BLaER1 treated with 17β-estradiol and CSF1 and Interleukin-3, amounts not matched to agents 10 nM and 100 nM (cell line): ENCODE results near the gene FAM193B.

Experiments
- H3K27ac ChIP-seq, 11 experiments: shearing (Covaris generic); formaldehyde crosslinking; 2 replicates each; pipeline ENCODE4 v1.8.1; 2022
- H3K27me3 ChIP-seq, 11 experiments: shearing (Covaris generic); formaldehyde crosslinking; 2 replicates each; pipeline ENCODE4 v1.8.1; 2022
- H3K36me3 ChIP-seq, 11 experiments: shearing (Covaris generic); formaldehyde crosslinking; 2 replicates each; pipeline ENCODE4 v1.8.1; 2022
- H3K4me1 ChIP-seq, 10 experiments: shearing (Covaris generic); formaldehyde crosslinking; 2 replicates each; pipeline ENCODE4 v1.8.1; 2022
- H3K4me2 ChIP-seq, 11 experiments: shearing (Covaris generic); formaldehyde crosslinking; 2 replicates each; pipeline ENCODE4 v1.8.1; 2022
- H3K4me3 ChIP-seq, 10 experiments: shearing (Covaris generic); formaldehyde crosslinking; 2 replicates each; pipeline ENCODE4 v1.8.1; 2022
- H3K9ac ChIP-seq, 11 experiments: shearing (Covaris generic); formaldehyde crosslinking; 2 replicates each; pipeline ENCODE4 v1.8.1; 2022
- H3K9me3 ChIP-seq, 11 experiments: shearing (Covaris generic); formaldehyde crosslinking; replicated peaks in 1 of 11; 2 replicates each; pipeline ENCODE4 v1.8.1; 2022
- H4K20me1 ChIP-seq, 11 experiments: shearing (Covaris generic); formaldehyde crosslinking; 2 replicates each; pipeline ENCODE4 v1.8.1; 2022
- Cebpa-rat ChIP-seq, 11 experiments: shearing (Covaris generic); IDR thresholded peaks; 2 replicates each; pipeline ENCODE4 v1.8.1; 2022

FAM193B gene

GRCh38 chr5:177599731-177600507 lies 45.6 kb upstream of the FAM193B start, which contains the start of gene B4GALT7:
B4GALT7 (plus strand) TSS chr5:177600132; CDS start chr5:177600211, 79 bp downstream.
- peaks cover 20 to 43% (median 27%) of the 10 kb centered on the region in 11 experiments for H3K36me3 ChIP-seq
- H3K4me2 ChIP-seq = peak within 1 kb of the TSS; percentile 82 to 93 (median 91)
- H3K27ac ChIP-seq = peak within 1 kb of the TSS; percentile 75 to 98 (median 94)
- no peaks in the 10 kb centered on the region for H3K9me3 ChIP-seq
- H3K4me1 ChIP-seq = peaks cover 25 to 53% (median 41%) of the 10 kb centered on the region in 10 experiments
- peak within 1 kb of the TSS; percentile 88 to 97 (median 94) for H3K9ac ChIP-seq
- TF ChIP-seq Cebpa-rat (IDR thresholded peaks at IDR 0.05) = no peak
- H3K4me3 ChIP-seq = peak within 1 kb of the TSS; percentile 74 to 89 (median 80)
- no peaks in the 10 kb centered on the region for H3K27me3 ChIP-seq
- H4K20me1 ChIP-seq = peaks cover 0 to 52% (median 30%) of the 10 kb centered on the region in 11 experiments; a peak in 19 of 22 replicates

GRCh38 chr5:177598477-177598876 lies 44.1 kb upstream of the FAM193B start:
- Histone ChIP-seq H3K36me3 (peaks cover 34 to 43% (median 36%) of the 10 kb centered on the region in 11 experiments), H3K27me3 (no peaks in the 10 kb centered on the region), H3K27ac (no peak overlapping the region), H3K4me1 (peaks cover 29 to 68% (median 49%) of the 10 kb centered on the region in 10 experiments), H3K4me2 (peak overlapping the region in 8 of 11 experiments; percentile 23 to 93 (median 46); a peak in 13 of 22 replicates), H3K9me3 (no peaks in the 10 kb centered on the region), H3K9ac (peak overlapping the region in 2 of 11 experiments; percentile 3 to 27; a peak in 1 of 22 replicates), H3K4me3 (no peak overlapping the region), H4K20me1 (peaks cover 6 to 54% (median 39%) of the 10 kb centered on the region in 11 experiments; a peak in 21 of 22 replicates)
- TF ChIP-seq Cebpa-rat (IDR thresholded peaks at IDR 0.05) = no peak

DNA sequence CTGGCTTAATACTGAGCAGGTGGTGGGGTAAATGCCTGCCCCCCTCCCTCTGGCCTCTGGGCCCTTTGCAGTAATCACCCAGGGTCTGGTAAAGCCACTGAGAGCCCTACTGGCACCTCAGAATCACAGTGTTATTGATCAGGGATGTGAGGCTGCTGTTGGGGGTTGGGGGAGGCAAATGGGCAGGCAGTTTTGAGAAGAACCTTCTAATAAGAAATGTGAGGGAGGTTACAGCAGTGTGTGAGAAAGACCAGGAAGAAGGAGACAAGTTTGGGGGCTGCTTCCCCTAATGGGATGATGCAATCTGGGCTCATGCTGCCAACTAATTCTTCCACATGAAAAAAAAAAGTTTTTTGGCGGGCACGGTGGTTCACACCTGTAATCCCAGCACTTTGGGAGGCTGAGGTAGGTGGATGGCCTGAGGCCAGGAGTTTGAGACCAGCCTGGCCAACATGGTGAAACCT lies 42.4 kb upstream of the FAM193B start:
- peak overlapping the region in 2 of 11 experiments; percentile 24 to 38; a peak in 2 of 22 replicates for H3K4me2 ChIP-seq
- peaks cover 35 to 75% (median 56%) of the 10 kb centered on the region in 10 experiments for H3K4me1 ChIP-seq
- H3K27ac ChIP-seq = no peak overlapping the region
- H3K9ac ChIP-seq = no peak overlapping the region
- peak in 1 of 11 experiments; percentile 35; a peak in 1 of 22 replicates for TF ChIP-seq Cebpa-rat (IDR thresholded peaks at IDR 0.05)
- H3K36me3 ChIP-seq = peaks cover 39 to 45% (median 43%) of the 10 kb centered on the region in 11 experiments
- H3K9me3 ChIP-seq = no peaks in the 10 kb centered on the region
- H4K20me1 ChIP-seq = peaks cover 18 to 58% (median 41%) of the 10 kb centered on the region in 11 experiments; a peak in 21 of 22 replicates
- no peak overlapping the region for H3K4me3 ChIP-seq
- H3K27me3 ChIP-seq = no peaks in the 10 kb centered on the region

DNA sequence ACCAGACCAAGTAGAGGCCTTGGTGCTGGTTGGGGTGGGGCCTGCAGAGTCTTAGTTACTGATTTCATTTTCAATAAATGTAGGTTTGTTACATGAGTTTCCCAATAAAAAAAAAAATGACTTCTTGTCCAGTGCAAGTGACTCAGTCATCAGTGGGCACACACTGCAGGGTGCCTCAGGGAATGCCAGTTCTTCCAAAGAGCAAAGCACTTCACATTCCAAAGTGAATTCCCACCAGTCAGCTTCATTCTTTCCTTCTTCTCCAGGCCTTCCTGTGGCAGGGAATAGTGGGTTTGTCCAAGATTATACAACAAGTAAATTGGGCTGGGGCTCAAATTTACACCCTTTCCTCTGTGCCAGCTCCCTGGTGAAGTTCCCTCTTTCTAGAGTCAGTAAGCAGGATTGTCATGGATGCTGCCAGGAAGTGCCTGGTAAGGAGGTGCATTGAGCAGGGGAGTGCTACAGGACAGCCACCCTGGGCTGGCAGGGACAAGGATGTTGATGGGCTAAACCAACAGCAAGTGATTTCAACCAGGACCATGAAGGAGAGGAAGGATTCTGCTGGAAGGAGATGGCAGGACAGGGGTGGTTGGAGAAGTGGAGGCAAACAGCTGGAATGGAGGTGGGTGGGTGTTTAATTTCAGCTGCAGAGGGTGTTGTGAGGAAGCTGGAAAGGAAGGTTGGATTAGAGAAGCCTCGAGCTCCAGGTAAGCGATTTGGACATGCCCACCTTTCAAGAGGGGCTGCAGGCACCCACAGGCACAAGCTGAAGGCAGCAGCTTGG lies 41.8 kb upstream of the FAM193B start:
- H3K36me3 ChIP-seq = peaks cover 39 to 45% (median 43%) of the 10 kb centered on the region in 11 experiments
- H3K4me1 ChIP-seq = peaks cover 29 to 75% (median 54%) of the 10 kb centered on the region in 10 experiments
- H3K4me2 ChIP-seq = peak overlapping the region in 2 of 11 experiments; percentile 24 to 38; a peak in 3 of 22 replicates
- H3K9me3 ChIP-seq = no peaks in the 10 kb centered on the region
- no peaks in the 10 kb centered on the region for H3K27me3 ChIP-seq
- no peak overlapping the region for H3K27ac ChIP-seq
- H3K4me3 ChIP-seq = no peak overlapping the region
- no peak overlapping the region for H3K9ac ChIP-seq
- peaks cover 18 to 53% (median 39%) of the 10 kb centered on the region in 11 experiments; a peak in 21 of 22 replicates for H4K20me1 ChIP-seq
- TF ChIP-seq Cebpa-rat (IDR thresholded peaks at IDR 0.05) = no peak

DNA sequence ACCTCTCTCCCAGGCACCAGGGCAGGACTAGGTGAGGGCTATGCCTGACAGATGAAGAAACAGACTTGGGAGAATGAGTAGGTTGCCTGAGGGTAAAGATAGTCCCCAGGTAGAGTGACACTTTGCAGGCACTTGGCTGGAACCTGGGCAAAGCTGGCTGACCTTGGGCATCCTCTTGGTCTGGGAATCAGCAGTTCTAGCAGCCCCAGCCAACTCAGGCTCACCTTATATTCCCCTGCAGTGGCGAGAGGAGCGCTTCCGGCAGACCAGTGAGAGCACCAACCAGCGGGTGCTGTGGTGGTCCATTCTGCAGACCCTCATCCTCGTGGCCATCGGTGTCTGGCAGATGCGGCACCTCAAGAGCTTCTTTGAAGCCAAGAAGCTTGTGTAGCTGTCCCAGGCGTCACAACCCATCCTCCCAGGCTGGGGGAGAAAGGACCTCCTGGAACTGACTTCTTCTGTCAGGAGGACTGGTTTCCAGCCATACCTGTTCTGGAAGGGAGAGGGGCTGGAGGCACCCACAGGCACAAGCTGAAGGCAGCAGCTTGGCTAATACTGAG lies 40.7 kb upstream of the FAM193B start:
- H3K4me1 ChIP-seq = peaks cover 23 to 69% (median 46%) of the 10 kb centered on the region in 10 experiments
- no peaks in the 10 kb centered on the region for H3K27me3 ChIP-seq

DNA sequence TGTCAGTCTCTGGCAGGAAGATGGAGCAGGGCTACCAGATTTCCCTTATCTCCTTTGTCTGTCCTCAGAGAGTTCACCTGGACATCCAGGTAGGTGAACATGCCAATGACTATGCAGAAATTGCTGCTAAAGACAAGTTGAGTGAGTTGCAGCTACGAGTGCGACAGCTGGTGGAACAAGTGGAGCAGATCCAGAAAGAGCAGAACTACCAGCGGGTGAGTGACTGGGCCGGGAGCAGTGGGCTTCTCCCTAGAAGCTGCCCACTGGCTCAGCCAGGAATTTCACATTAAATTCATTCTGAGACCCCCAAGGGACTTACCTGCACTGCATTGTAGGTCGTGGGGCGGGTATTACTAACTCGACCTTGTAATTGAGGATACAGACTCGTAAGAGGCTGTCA lies 39.7 kb upstream of the FAM193B start:
- Histone ChIP-seq H4K20me1 (peaks cover 18 to 52% (median 39%) of the 10 kb centered on the region in 11 experiments; a peak in 21 of 22 replicates), H3K4me1 (peaks cover 18 to 67% (median 43%) of the 10 kb centered on the region in 10 experiments), H3K27me3 (no peaks in the 10 kb centered on the region), H3K27ac (no peak overlapping the region), H3K4me2 (peak overlapping the region in 9 of 11 experiments; percentile 77 to 97 (median 86); a peak in 14 of 22 replicates), H3K9me3 (no peaks in the 10 kb centered on the region), H3K9ac (peak overlapping the region in 8 of 11 experiments; percentile 87 to 91 (median 88); a peak in 6 of 22 replicates), H3K36me3 (peaks cover 39 to 45% (median 43%) of the 10 kb centered on the region in 11 experiments), H3K4me3 (peak overlapping the region in 4 of 10 experiments; percentile 88 to 95 (median 92); a peak in 2 of 20 replicates)
- TF ChIP-seq Cebpa-rat (IDR thresholded peaks at IDR 0.05) = no peak

More for the DNA sequence above, 40.7 kb upstream of the FAM193B start:
- H3K9me3 ChIP-seq = no peaks in the 10 kb centered on the region
- H3K27ac ChIP-seq = no peak overlapping the region
- TF ChIP-seq Cebpa-rat (IDR thresholded peaks at IDR 0.05) = no peak
- peaks cover 18 to 52% (median 39%) of the 10 kb centered on the region in 11 experiments; a peak in 21 of 22 replicates for H4K20me1 ChIP-seq
- peak overlapping the region in 4 of 11 experiments; percentile 5 to 97 (median 12); a peak in 3 of 22 replicates for H3K4me2 ChIP-seq
- no peak overlapping the region for H3K4me3 ChIP-seq
- peaks cover 39 to 45% (median 43%) of the 10 kb centered on the region in 11 experiments for H3K36me3 ChIP-seq
- 0 out of 22 replicates have a peak overlapping the region, but pooled peaks of 1 of the 11 experiments have one; percentile 15 for H3K9ac ChIP-seq

- Histone ChIP-seq H4K20me1 (peaks cover 18 to 52% (median 39%) of the 10 kb centered on the region in 11 experiments; a peak in 21 of 22 replicates), H3K27ac (0 out of 22 replicates have a peak overlapping the region, but pooled peaks of 2 of the 11 experiments have one; percentile 4 to 89), H3K9ac (peak overlapping the region; percentile 82 to 95 (median 89); a peak in 16 of 22 replicates), H3K9me3 (no peaks in the 10 kb centered on the region), H3K27me3 (no peaks in the 10 kb centered on the region), H3K4me2 (peak overlapping the region; percentile 77 to 97 (median 86)), H3K4me1 (peaks cover 16 to 64% (median 38%) of the 10 kb centered on the region in 10 experiments), H3K36me3 (peaks cover 39 to 45% (median 43%) of the 10 kb centered on the region in 11 experiments), H3K4me3 (peak overlapping the region; percentile 80 to 95 (median 90); a peak in 18 of 20 replicates)
- no peak for TF ChIP-seq Cebpa-rat (IDR thresholded peaks at IDR 0.05)
Measured at GRCh38 chr5:177593511-177593910, 39.1 kb upstream of the FAM193B start.

DNA sequence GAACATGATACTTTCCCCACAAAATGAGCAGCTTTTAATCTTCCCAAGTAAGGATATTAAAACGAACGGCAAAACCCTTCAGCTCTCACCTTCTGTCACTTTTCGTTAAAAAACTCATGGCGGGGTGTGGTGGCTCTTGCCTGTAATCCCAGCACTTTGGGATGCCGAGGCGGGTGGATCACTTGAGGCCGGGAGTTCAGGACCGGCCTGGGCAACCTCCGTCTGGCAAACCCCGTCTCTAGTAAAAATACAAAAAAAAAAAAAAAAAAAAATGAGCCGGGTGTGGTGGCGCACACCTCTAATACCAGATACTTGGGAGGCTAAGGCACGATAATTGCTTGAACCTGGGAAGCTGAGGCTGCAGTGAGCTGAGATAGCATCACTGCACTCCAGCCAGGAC lies 38.5 kb upstream of the FAM193B start:
- Histone ChIP-seq H3K36me3 (peaks cover 39 to 45% (median 43%) of the 10 kb centered on the region in 11 experiments), H3K9ac (peak overlapping the region; percentile 82 to 95 (median 89)), H3K4me1 (peaks cover 13 to 58% (median 32%) of the 10 kb centered on the region in 10 experiments), H3K4me2 (peak overlapping the region; percentile 77 to 97 (median 86)), H3K4me3 (peak overlapping the region; percentile 80 to 95 (median 90)), H3K9me3 (no peaks in the 10 kb centered on the region), H3K27me3 (no peaks in the 10 kb centered on the region), H3K27ac (peak overlapping the region in 10 of 11 experiments; percentile 81 to 91 (median 87); a peak in 19 of 22 replicates), H4K20me1 (peaks cover 18 to 50% (median 39%) of the 10 kb centered on the region in 11 experiments; a peak in 21 of 22 replicates)
- TF ChIP-seq Cebpa-rat (IDR thresholded peaks at IDR 0.05) = no peak
